ENCODE data around the gene ZNF507.
"Not testable (repeated sequence)": the region's sequence is repeated elsewhere in the genome, so short reads cannot be mapped to it uniquely, and the experiment has no call there.

ZNF507 gene

DNA sequence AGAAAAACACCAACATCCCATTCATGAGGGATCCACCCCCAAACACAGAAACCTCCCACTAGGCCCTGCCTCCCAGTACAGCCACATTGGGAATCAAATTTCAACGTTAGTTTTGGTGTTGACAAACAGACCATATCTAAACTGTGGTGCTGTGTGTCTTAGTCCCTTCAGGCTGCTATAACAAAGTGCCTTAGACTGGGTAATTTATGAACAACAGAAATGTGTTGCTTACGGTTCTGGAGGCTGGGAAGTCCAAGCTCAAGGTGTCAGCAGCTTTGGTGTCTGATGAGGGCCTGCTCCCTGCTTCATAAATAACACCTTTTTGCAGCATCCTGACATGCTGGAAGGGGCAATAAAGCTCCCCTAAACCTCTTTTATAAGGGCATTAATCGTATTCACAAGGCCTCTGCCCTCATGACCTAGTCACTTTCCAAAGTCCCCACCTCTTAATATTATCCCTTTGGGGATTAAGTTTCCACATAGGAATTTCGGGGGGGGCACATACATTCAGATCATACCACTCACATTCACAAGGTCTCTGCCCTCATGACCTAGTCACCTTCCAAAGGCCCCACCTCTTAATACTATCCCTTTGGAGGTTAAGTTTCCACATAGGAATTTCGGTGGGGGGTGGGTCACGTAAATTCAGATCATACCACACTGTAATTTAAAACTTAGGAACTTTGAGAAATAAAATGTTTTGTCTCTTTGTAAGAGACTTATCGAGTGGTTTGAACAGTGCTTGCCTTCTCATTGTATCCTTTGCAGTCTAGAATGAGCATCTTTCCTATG lies 27.5 kb downstream of the ZNF507 start:
- DNase-seq, result no peak

DNA sequence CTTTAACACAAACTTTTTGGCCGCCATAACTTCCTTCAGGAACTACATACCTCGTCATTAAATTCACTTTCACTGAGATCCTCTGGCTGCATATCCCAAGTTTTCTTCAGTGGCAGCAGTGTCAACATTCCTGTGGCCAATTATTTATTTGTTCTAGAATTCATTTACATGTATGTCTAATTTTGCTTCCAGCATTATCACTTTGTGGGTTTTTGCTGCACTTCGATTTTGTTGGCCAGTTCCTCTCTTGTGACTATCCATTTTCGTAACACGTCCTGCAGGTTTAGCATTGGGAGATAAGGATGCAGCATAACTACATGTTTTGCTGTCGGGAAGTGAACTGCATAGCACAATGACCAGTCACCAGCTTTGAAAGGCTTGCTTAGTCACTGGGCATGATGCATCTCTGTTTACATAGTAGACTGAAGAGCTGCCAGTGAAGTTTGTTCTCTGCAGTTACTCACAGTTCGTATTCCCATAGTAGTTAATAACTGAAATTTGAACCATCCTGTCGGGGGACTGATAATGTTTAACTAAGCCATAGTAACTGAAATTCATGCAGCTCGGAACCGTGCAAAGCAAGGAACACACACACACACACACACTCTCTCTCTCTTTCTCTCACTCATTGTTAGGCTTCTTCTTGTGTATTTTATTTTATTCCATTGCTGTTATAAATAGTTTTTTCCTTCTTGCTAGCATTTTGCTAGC lies 28.3 kb downstream of the ZNF507 start:
- DNase-seq, result peak; percentile 67

DNA sequence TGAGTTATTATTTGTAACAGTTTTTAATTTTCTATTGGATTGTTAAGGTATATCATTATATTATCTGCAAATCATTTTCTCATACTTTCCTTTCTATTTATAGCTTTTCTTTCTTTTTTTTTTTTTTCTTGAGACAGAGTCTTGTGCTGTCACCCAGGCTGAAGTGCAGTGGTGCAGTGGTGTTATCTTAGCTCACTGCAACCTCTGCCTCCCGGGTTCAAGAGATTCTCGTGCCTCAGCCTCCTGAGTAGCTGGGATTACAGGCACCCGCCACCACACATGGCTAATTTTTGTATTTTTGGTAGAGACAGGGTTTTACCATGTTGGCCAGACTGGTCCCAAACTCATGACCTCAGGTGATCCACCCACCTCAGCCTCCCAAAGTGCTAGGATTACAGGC lies 29.0 kb downstream of the ZNF507 start:
- not testable (repeated sequence) for DNase-seq

GRCh38 chr19:32377088-32377487 lies 31.7 kb downstream of the ZNF507 start:
- not testable (repeated sequence) for DNase-seq

DNA sequence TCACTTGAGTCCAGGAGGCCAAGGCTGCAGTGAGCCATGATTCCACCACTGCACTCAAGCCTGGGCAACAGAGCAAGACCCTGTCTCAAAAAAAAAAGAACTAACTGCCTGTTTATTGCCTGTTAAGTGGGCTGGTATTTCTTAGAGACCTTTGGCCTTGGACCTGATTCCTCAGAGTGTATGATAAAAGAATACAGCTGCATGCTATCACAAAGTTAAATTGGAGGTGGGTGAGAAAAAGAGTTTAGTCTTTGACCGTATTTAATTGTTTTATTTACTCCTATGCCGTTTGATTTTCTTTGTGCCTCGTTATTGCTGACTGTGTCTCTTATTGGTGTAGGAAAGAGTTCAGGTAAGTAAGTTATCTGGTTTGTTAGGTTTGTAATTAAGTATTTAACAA lies 34.9 kb downstream of the ZNF507 start:
- DNase-seq, result no peak

- DNase-seq, result peak; percentile 3
These were observed 42.4 kb downstream of the ZNF507 start for GRCh38 chr19:32387701-32388392.

- DNase-seq, result no peak
These were observed 43.0 kb downstream of the ZNF507 start for GRCh38 chr19:32388393-32388855.

GRCh38 chr19:32392901-32393300 lies 47.5 kb downstream of the ZNF507 start:
- DNase-seq, result no peak

GRCh38 chr19:32396046-32396652 lies 50.7 kb downstream of the ZNF507 start:
- DNase-seq, result no peak

- DNase-seq, result no peak
These were observed 52.3 kb downstream of the ZNF507 start for GRCh38 chr19:32397671-32398101.

GRCh38 chr19:32401992-32402391 lies 56.6 kb downstream of the ZNF507 start:
- DNase-seq, result no peak

DNA sequence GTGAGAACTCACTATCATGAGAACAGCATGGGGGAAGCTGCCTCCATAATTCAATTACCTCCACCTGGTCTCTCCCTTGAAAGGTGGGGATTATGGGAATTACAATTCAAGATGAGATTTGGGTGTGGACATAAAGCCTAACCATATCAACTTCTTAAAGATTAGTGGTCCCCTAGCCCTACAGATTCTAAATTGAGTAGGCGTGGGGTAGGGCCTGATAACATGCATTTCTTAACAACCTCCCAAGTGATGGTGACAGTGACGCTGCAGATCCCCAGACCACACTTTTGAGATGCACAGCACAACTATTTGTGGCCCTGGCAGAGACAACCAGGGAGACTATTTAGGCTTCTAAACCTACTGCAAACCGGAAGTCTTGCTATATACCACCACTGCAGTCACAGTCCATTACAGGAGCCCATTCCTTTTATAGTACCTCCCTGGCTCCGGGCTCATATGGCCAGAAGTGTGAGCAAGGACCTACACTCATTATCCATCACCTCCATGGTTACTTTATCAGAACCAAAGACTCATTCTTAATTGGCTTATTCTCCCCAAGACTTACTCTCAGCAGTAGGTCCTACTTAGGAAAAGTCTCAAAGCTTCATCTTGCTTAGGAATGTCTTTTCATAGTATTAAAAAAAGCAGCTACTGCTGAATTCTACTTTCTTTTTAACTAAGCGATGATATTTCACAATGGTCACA lies 58.0 kb downstream of the ZNF507 start:
- DNase-seq, result no peak

- DNase-seq, result no peak
These were observed 59.0 kb downstream of the ZNF507 start for GRCh38 chr19:32404213-32404932.

DNA sequence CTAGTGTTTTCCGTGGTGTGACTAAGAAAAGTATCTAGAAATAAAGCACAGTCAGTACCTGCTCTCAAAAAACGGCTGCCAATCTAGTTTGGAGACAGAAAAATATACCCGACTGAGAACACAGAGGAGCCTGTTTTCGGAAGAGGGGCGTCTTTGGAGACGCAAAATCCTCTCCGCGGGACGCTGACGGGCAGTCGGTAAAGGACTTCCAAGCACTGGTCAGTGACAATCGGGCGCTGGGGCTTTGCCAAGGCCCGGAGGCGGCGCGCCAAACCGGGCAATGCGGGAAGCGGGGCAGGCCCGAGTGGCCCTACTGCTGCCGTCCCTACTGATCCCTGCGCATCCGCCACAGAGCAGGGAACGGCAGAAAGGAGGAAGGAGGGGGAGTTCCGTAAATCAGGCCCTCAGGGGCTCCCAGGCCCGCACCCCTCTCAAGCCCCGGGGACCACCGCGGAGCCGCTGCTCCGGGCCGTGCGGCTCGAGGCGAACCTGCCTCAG lies 59.6 kb downstream of the ZNF507 start:
- DNase-seq, result peak; percentile 35

DNA sequence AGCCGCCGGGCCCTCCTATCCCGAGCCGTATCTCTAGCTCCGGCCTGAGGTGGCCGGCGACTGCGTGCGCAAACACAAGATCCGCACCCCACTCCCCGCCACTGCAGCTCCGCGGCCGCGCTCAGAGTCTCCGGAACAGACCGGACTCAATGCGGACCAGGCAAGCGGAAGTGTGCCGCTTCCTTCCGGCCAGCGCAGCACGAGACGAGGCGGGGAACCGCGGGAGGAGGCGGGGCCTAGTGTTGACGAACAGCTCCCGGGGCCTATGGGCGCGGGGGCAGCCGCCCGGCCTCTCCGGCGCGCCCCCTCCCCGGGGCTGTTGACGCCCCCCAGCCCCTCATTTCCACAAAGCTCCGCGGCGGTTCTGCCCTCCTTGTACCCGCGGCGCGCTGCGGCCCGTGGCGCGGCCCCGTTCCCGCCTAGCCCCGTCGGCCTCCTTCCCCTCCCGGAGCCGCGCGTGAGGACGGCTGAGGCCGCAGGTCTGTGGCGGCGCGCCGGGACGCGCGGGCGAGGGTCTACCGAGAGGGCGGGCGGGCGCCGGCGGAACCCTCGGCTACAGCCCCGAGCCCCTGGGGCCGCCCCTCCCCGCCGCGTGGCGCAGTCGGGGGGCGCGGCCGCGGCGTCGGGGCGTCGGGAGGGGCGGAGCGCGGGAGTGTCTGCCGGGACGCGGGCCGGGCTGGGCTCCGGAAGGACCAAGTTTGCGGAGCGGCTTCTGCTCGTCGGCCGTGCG lies 60.2 kb downstream of the ZNF507 start, which contains the start of gene DPY19L3:
TSS of gene DPY19L3 (plus strand) at position 340 of the 730 bp plus-strand sequence. CDS start 2,484 bp downstream, outside the sequence.
- peak; percentile 92 for DNase-seq

GRCh38 chr19:32406161-32407003 lies 61.0 kb downstream of the ZNF507 start:
- DNase-seq, result no peak

GRCh38 chr19:32407004-32407992 lies 61.9 kb downstream of the ZNF507 start:
- DNase-seq, result peak; percentile 16

GRCh38 chr19:32415246-32415645 lies 69.8 kb downstream of the ZNF507 start:
- DNase-seq, result no peak

Measured in NCI-H774 (cell line).